Liver (tissue), 9 donors: ENCODE data around the gene LSM3. TPM values are rescaled to one million over a fixed set of nuclear protein-coding genes. Genes with fewer than 3 reads are reported as not detected.

Source experiments
- DNase-seq: peaks from one replicate; pipeline ENCODE4 v3.0.0-alpha.2; 2017; ENCODE audit warnings: low spot score
- H3K27ac ChIP-seq, 2 donors: one replicate each; pipeline ENCODE4 v1.7.0; 2013; ENCODE audit warnings: inconsistent platforms in 2 of 2, low read length in 2 of 2, control low read depth in 1 of 2, low read depth in 1 of 2, mild to moderate bottlenecking in 1 of 2
- H3K27me3 ChIP-seq, 4 donors: one replicate each; pipeline versions ENCODE4 v1.6.1 to v1.7.0; 2013; ENCODE audit warnings: low read length in 3 of 4, inconsistent platforms in 1 of 4, mild to moderate bottlenecking in 1 of 4, moderate library complexity in 1 of 4; ENCODE audit not compliant: control insufficient read depth in 4 of 4, insufficient read depth in 4 of 4
- H3K36me3 ChIP-seq, 4 donors: one replicate each; pipeline versions ENCODE4 v1.6.1 to v1.7.0; 2013; ENCODE audit warnings: low read length in 3 of 4, mild to moderate bottlenecking in 3 of 4, low read depth in 1 of 4, moderate library complexity in 1 of 4; ENCODE audit not compliant: control insufficient read depth in 4 of 4, insufficient read depth in 3 of 4
- H3K4me1 ChIP-seq, 4 donors: one replicate each; pipeline versions ENCODE4 v1.6.1 to v1.7.0; 2013; ENCODE audit warnings: low read length in 3 of 4, mild to moderate bottlenecking in 3 of 4, moderate library complexity in 1 of 4; ENCODE audit not compliant: control insufficient read depth in 4 of 4, insufficient read depth in 4 of 4
- H3K4me3 ChIP-seq, 3 donors: one replicate each; pipeline versions ENCODE4 v1.6.1 to v1.7.0; 2013; ENCODE audit warnings: low read length in 3 of 3, control low read depth in 1 of 3, low read depth in 1 of 3, mild to moderate bottlenecking in 1 of 3
- H3K9ac ChIP-seq, 2 donors: one replicate each; pipeline ENCODE4 v1.7.0; 2013; ENCODE audit warnings: low read length in 2 of 2, mild to moderate bottlenecking in 2 of 2, moderate library complexity in 2 of 2, control low read depth in 1 of 2, low read depth in 1 of 2
- H3K9me3 ChIP-seq, 4 donors: one replicate each; pipeline versions ENCODE4 v1.6.1 to v1.7.0; 2013; ENCODE audit warnings: low read length in 3 of 4; ENCODE audit not compliant: control insufficient read depth in 4 of 4
- FOXA1 ChIP-seq: IDR thresholded peaks from 2 replicates; pipeline ENCODE4 v1.6.1; 2016; ENCODE audit warnings: antibody characterized with exemption
- GABPA ChIP-seq, 2 donors: IDR thresholded peaks in 1 of 2; conservative IDR thresholded peaks in 1 of 2; 2 replicates each; pipeline ENCODE4 v1.6.1; 2016; ENCODE audit warnings: antibody characterized with exemption in 2 of 2, mild to moderate bottlenecking in 1 of 2, moderate library complexity in 1 of 2
- HNF4A ChIP-seq, 2 donors: conservative IDR thresholded peaks; 2 replicates each; pipeline ENCODE4 v1.6.1; 2016; ENCODE audit warnings: antibody characterized with exemption in 2 of 2, mild to moderate bottlenecking in 2 of 2
- HNF4G ChIP-seq: IDR thresholded peaks from 2 replicates; pipeline ENCODE4 v1.6.1; 2016; ENCODE audit warnings: antibody characterized with exemption
- JUND ChIP-seq, 2 donors: IDR thresholded peaks; 2 replicates each; pipeline ENCODE4 v1.6.1; 2016; ENCODE audit warnings: antibody characterized with exemption in 2 of 2
- RAD21 ChIP-seq, 2 donors: IDR thresholded peaks; 2 replicates each; pipeline ENCODE4 v1.6.1; 2016; ENCODE audit warnings: antibody characterized with exemption in 2 of 2, mild to moderate bottlenecking in 2 of 2
- REST ChIP-seq: IDR thresholded peaks from 2 replicates; pipeline ENCODE4 v1.6.1; 2016; ENCODE audit warnings: antibody characterized with exemption, mild to moderate bottlenecking
- RXRA ChIP-seq, 2 donors: IDR thresholded peaks; 2 replicates each; pipeline ENCODE4 v1.6.1; 2017 to 2018; ENCODE audit warnings: antibody characterized with exemption in 2 of 2, mild to moderate bottlenecking in 1 of 2
- SP1 ChIP-seq: IDR thresholded peaks from 2 replicates; pipeline ENCODE4 v1.6.1; 2018; ENCODE audit warnings: antibody characterized with exemption, mild to moderate bottlenecking
- TAF1 ChIP-seq: conservative IDR thresholded peaks from 2 replicates; pipeline ENCODE4 v1.6.1; 2016; ENCODE audit warnings: antibody characterized with exemption, mild to moderate bottlenecking
- WGBS: extraction: QIAGEN DNeasy Blood & Tissue Kit; methylation state at CpG from one replicate; pipeline ENCODE4 v1.1.7; 2013; 5-methylcytosine and 5-hydroxymethylcytosine counted together
- polyA plus RNA-seq, 2 donors: library from polyadenylated mRNA; stranded (reverse) in 1 of 2; unstranded in 1 of 2; fragments of 200-250 nt in 1 of 2; fragments of >200 nt in 1 of 2; fragmentation: Nextera tagmentation in 1 of 2; extraction: Ambion mirVana in 1 of 2; gene quantifications; one replicate each; pipeline versions ENCODE4 v1.2.1 to v1.2.3, GENCODE V29; 2013 to 2015
- total RNA-seq, 2 donors: library from RNA; depleted of rRNA; stranded (reverse); fragments of >200 nt; gene quantifications; one replicate each; pipeline ENCODE4 v1.2.3, GENCODE V29; 2014
- TF ChIP-seq, protein P1 (sequence below): IDR thresholded peaks from 2 replicates; pipeline ENCODE4 v1.6.1; 2016; ENCODE audit warnings: antibody characterized with exemption
- donor health status: healthy.
- donor health status: healthy.
- donor health status: healthy.
- donor health status: healthy.
- donor health status: healthy.

Gene LSM3
- total and polyA plus RNA-seq, 4 donors, result 3.7 to 17.0 (median 5.0) TPM

- Histone ChIP-seq H3K27me3 (no peaks in the 10 kb centered on the region), H3K36me3 (no peaks in the 10 kb centered on the region), H3K9me3 (no peaks in the 10 kb centered on the region), H3K4me3 (no peak overlapping the region), H3K4me1 (peaks cover 0 to 2% (median 0%) of the 10 kb centered on the region in 4 donors), H3K27ac (no peak overlapping the region), H3K9ac (no peak overlapping the region)
- TF ChIP-seq FOXA1 (no peak), HNF4A (conservative IDR thresholded peaks at IDR 0.05) (no peak), GABPA (IDR thresholded peaks at IDR 0.05 in 1 of 2, conservative IDR thresholded peaks at IDR 0.05 in 1 of 2) (no peak), RXRA (IDR thresholded peaks at IDR 0.05) (no peak), RAD21 (IDR thresholded peaks at IDR 0.05) (no peak), TAF1 (no peak), HNF4G (no peak)
- TF ChIP-seq, protein P1, sequence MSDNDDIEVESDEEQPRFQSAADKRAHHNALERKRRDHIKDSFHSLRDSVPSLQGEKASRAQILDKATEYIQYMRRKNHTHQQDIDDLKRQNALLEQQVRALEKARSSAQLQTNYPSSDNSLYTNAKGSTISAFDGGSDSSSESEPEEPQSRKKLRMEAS, result no peak
- no peak for DNase-seq
- 94% methylated on average over 3 of the region's 3 CpGs for WGBS
Observed at GRCh38 chr3:14248477-14248848, 69.8 kb downstream of the LSM3 start.

DNA sequence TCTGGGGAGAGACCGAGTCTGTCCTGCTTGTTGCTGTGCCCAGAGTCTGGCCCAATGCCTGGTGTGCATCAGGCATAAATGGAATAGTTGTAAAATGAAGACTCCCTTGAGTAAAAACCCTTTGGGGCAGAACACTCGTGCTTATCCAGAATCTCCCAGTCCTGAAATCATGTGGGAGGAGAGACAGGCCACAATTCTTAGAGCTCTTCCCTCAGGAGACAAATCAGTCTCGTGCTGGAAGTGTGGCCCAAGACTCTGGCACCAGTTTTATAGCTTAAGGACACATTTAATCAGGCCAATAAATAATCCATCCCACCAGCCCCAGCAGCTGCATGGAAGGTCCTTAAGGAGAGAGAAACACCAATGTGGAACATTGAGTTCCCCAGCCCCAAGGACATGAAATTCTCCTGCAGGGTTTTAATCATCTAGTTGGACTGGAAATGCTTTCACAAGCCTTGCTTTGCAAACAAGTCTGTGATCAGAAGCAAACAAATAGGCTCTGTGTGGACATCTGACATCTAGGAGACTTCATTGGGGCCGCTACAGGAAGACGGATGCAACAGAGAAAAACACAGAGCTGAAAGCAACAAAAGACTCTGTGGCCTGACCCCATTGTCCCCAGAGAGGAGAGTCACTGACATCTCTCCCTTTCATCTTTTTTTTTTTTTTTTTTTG is 70.4 kb downstream of the LSM3 start:
- Histone ChIP-seq H3K36me3 (no peaks in the 10 kb centered on the region), H3K9me3 (no peaks in the 10 kb centered on the region), H3K4me1 (peaks cover 0 to 2% (median 0%) of the 10 kb centered on the region in 4 donors), H3K27me3 (no peaks in the 10 kb centered on the region), H3K27ac (no peak overlapping the region), H3K4me3 (no peak overlapping the region), H3K9ac (no peak overlapping the region)
- 74% methylated on average over 5 of the region's 5 CpGs for WGBS
- TF ChIP-seq HNF4A (conservative IDR thresholded peaks at IDR 0.05), result peak in 1 of 2 donors; percentile 20
- TF ChIP-seq REST, result no peak
- peak; percentile 29 for TF ChIP-seq SP1
- peak in 1 of 2 donors; percentile 17 for TF ChIP-seq JUND (IDR thresholded peaks at IDR 0.05)
- no peak for DNase-seq

Other genes with a start within 250 kb of the LSM3 start
- gene CHCHD4, start 53.9 kb upstream of the LSM3 start, total RNA-seq, result 1 to 10 TPM; 7.0 to 7.7 TPM
- 10 to 100 TPM; 11.2 to 11.3 TPM for gene CHCHD4, start 53.9 kb upstream of the LSM3 start, polyA plus RNA-seq
- 10 to 100 TPM; 13.3 to 15.1 TPM for gene TMEM43, start 53.8 kb upstream of the LSM3 start, total RNA-seq
- 10 to 100 TPM in 1 of 2 donors, 1 to 10 TPM in 1; 7.4 to 13.8 TPM for gene TMEM43, start 53.8 kb upstream of the LSM3 start, polyA plus RNA-seq
- gene XPC, start 216 bp upstream of the LSM3 start, total RNA-seq, result 10 to 100 TPM; 12.7 to 26.7 TPM
- gene XPC, start 216 bp upstream of the LSM3 start, polyA plus RNA-seq, result 10 to 100 TPM; 12.9 to 15.4 TPM
- gene SLC6A6, start 223.8 kb downstream of the LSM3 start, total RNA-seq, result 1 to 10 TPM; 4.7 to 7.2 TPM
- 1 to 10 TPM in 1 of 2 donors, under 1 TPM in 1; 0.92 to 1.1 TPM for gene SLC6A6, start 223.8 kb downstream of the LSM3 start, polyA plus RNA-seq